Neuronal stem cell (in vitro differentiated cells): ENCODE results near the gene OLIG2.

ENCODE experiments used
- DNase-seq: peaks from one replicate; pipeline ENCODE4 v3.0.0-alpha.2; 2013; ENCODE audit warnings: low spot score
- H2AFZ ChIP-seq: one replicate; pipeline ENCODE4 v1.6.1; 2013; ENCODE audit warnings: mild to moderate bottlenecking, low read length, inconsistent platforms
- H2AK5ac ChIP-seq: 2 replicates; pipeline ENCODE4 v1.6.1; 2013; ENCODE audit warnings: low read depth, mild to moderate bottlenecking, inconsistent platforms, low read length, moderate library complexity, mixed read lengths
- H2BK120ac ChIP-seq: 2 replicates; pipeline ENCODE4 v1.6.1; 2013; ENCODE audit warnings: low read depth, mild to moderate bottlenecking, inconsistent platforms, low read length, moderate library complexity, mixed read lengths
- H2BK12ac ChIP-seq: one replicate; pipeline ENCODE4 v1.6.1; 2013; ENCODE audit warnings: low read length, inconsistent platforms
- H2BK15ac ChIP-seq: 2 replicates; pipeline ENCODE4 v1.6.1; 2013; ENCODE audit warnings: mild to moderate bottlenecking, low read length, inconsistent platforms, mixed read lengths
- H2BK5ac ChIP-seq: one replicate; pipeline ENCODE4 v1.6.1; 2013; ENCODE audit warnings: inconsistent platforms, mild to moderate bottlenecking, low read length, moderate library complexity
- H3K14ac ChIP-seq: one replicate; pipeline ENCODE4 v1.6.1; 2013; ENCODE audit warnings: low read length, inconsistent platforms
- H3K18ac ChIP-seq: 2 replicates; pipeline ENCODE4 v1.6.1; 2013; ENCODE audit warnings: low read length, inconsistent platforms
- H3K23ac ChIP-seq: 2 replicates; pipeline ENCODE4 v1.6.1; 2013; ENCODE audit warnings: low read depth, mild to moderate bottlenecking, mixed read lengths, low read length, inconsistent platforms; ENCODE audit not compliant: poor library complexity
- H3K27ac ChIP-seq: replicated peaks from 3 replicates; pipeline ENCODE4 v1.5.1; 2013; ENCODE audit warnings: low read length, inconsistent platforms
- H3K27me3 ChIP-seq, 3 experiments: 2 replicates each; pipeline ENCODE4 v1.6.1; 2013; ENCODE audit warnings: low read length in 3 of 3, mild to moderate bottlenecking in 2 of 3, inconsistent platforms in 1 of 3, low read depth in 1 of 3, mixed read lengths in 1 of 3, moderate library complexity in 1 of 3; ENCODE audit not compliant: control insufficient read depth in 3 of 3, insufficient read depth in 3 of 3
- H3K36me3 ChIP-seq, 2 donors: replicated peaks in 1 of 2; 2 replicates each; pipeline ENCODE4 v1.6.1; 2013; ENCODE audit warnings: low read length in 2 of 2; ENCODE audit not compliant: control insufficient read depth in 2 of 2, insufficient read depth in 2 of 2
- H3K4ac ChIP-seq: 2 replicates; pipeline ENCODE4 v1.6.1; 2013; ENCODE audit warnings: inconsistent platforms, mild to moderate bottlenecking, low read length, moderate library complexity
- H3K4me1 ChIP-seq, 2 donors: 1 replicate in 1 of 2; 2 replicates in 1 of 2; pipeline ENCODE4 v1.6.1; 2013; ENCODE audit warnings: low read length in 2 of 2, low read depth in 1 of 2; ENCODE audit not compliant: control insufficient read depth in 2 of 2, insufficient read depth in 1 of 2
- H3K4me2 ChIP-seq: one replicate; pipeline ENCODE4 v1.6.1; 2013; ENCODE audit warnings: mild to moderate bottlenecking, low read length, inconsistent platforms; ENCODE audit not compliant: insufficient read depth, poor library complexity, severe bottlenecking
- H3K4me3 ChIP-seq, 2 donors: 2 replicates each; pipeline ENCODE4 v1.5.1; 2013; ENCODE audit warnings: low read length in 2 of 2, mild to moderate bottlenecking in 2 of 2, inconsistent platforms in 1 of 2, moderate library complexity in 1 of 2
- H3K79me1 ChIP-seq: one replicate; pipeline ENCODE4 v1.6.1; 2013; ENCODE audit warnings: low read depth, mild to moderate bottlenecking, inconsistent platforms, low read length, moderate library complexity
- H3K9ac ChIP-seq: one replicate; pipeline ENCODE4 v1.6.1; 2013; ENCODE audit warnings: mild to moderate bottlenecking, low read depth, low read length, inconsistent platforms; ENCODE audit not compliant: poor library complexity
- H3K9me3 ChIP-seq, 2 donors: replicated peaks in 1 of 2; 2 replicates each; pipeline versions ENCODE3 to v1.6.1; 2013; ENCODE audit warnings: low read length in 2 of 2, mild to moderate bottlenecking in 2 of 2, inconsistent platforms in 1 of 2, low read depth in 1 of 2, mixed read lengths in 1 of 2, moderate library complexity in 1 of 2; ENCODE audit not compliant: control insufficient read depth in 2 of 2, insufficient read depth in 1 of 2
- H4K8ac ChIP-seq: one replicate; pipeline ENCODE4 v1.6.1; 2013; ENCODE audit warnings: low read depth, mild to moderate bottlenecking, inconsistent platforms, low read length, moderate library complexity
- H4K91ac ChIP-seq: one replicate; pipeline ENCODE4 v1.6.1; 2013; ENCODE audit warnings: low read length, low read depth, mild to moderate bottlenecking, inconsistent platforms; ENCODE audit not compliant: poor library complexity
- WGBS, 2 donors: extraction: QIAGEN DNeasy Blood & Tissue Kit; methylation state at CpG; one replicate each; pipeline ENCODE4 v1.1.7; 2013; ENCODE audit warnings: missing lambda C conversion rate in 2 of 2, mixed read lengths in 1 of 2; ENCODE audit not compliant: insufficient read length in 2 of 2, insufficient replicate concordance in 1 of 2; ENCODE audit errors: extremely low coverage in 2 of 2; 5-methylcytosine and 5-hydroxymethylcytosine counted together

OLIG2 gene

DNA sequence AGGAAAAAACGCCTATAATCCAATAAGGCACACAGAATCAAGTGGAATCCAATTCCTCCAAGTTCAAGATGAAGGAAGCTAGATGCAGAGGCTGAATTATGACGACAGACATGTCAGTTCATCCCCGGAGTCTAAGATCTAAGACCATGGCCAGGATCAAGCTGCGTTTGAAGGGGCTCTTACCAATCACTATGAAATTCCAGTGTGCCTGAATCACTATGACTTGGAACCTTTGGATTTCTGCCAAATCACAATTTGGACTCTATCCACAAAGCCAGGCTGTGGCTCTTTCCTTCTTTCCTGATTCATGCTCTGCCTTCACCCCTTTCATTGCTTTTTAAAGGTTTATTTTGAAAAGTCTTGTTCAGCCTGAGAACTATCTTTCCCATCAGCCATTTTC, 17.1 kb downstream of the OLIG2 start:
- Histone ChIP-seq H2BK12ac (no peak overlapping the region), H2AK5ac (no peak overlapping the region), H3K4ac (no peak overlapping the region), H2AFZ (no peak overlapping the region), H4K91ac (no peak overlapping the region), H3K27ac (no peak overlapping the region), H4K8ac (no peak overlapping the region), H3K4me3 (no peak overlapping the region), H3K23ac (no peak overlapping the region), H3K4me2 (no peak overlapping the region), H3K9me3 (no peaks in the 10 kb centered on the region), H3K36me3 (no peaks in the 10 kb centered on the region), H3K18ac (no peak overlapping the region), H3K9ac (no peak overlapping the region), H3K14ac (no peak overlapping the region), H3K79me1 (no peaks in the 10 kb centered on the region), H2BK120ac (no peak overlapping the region), H2BK15ac (no peak overlapping the region), H2BK5ac (no peak overlapping the region), H3K4me1 (no peaks in the 10 kb centered on the region), H3K27me3 (peaks cover 0 to 38% (median 2%) of the 10 kb centered on the region in 3 experiments)
- DNase-seq = no peak
- no CpG with 5 or more reads among the region's 4 CpGs for WGBS, 2 donors

DNA sequence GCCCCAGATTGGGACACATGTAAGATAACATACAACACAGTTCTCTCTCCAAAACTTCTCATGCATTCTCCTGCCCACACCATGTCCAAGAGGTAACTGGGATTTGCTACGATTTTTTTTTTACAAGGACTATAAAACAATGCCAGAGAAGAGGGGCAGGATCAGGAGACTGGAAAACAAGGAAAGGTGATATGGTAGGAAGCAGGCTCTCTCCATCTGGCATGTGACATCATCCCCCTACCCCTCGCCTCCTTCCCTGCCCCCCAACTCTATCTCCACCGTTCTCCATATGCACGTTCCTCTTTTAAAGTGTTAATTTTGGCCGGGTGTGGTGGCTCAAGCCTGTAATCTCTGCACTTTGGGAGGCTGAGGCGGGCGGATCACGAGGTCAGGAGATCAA, 20.7 kb downstream of the OLIG2 start:
- Histone ChIP-seq H2BK12ac (no peak overlapping the region), H3K27ac (no peak overlapping the region), H3K9me3 (no peaks in the 10 kb centered on the region), H2AK5ac (no peak overlapping the region), H2BK120ac (no peak overlapping the region), H3K4me1 (no peaks in the 10 kb centered on the region), H2BK15ac (no peak overlapping the region), H3K4me3 (no peak overlapping the region), H3K18ac (no peak overlapping the region), H3K14ac (no peak overlapping the region), H3K36me3 (no peaks in the 10 kb centered on the region), H3K79me1 (no peaks in the 10 kb centered on the region), H2AFZ (no peak overlapping the region), H3K4ac (no peak overlapping the region), H3K4me2 (no peak overlapping the region), H4K8ac (no peak overlapping the region), H3K9ac (no peak overlapping the region), H3K27me3 (peaks cover 0 to 23% (median 2%) of the 10 kb centered on the region in 3 experiments), H4K91ac (no peak overlapping the region), H2BK5ac (no peak overlapping the region), H3K23ac (no peak overlapping the region)
- no peak for DNase-seq
- no CpG with 5 or more reads among the region's 8 CpGs for WGBS, 2 donors

DNA sequence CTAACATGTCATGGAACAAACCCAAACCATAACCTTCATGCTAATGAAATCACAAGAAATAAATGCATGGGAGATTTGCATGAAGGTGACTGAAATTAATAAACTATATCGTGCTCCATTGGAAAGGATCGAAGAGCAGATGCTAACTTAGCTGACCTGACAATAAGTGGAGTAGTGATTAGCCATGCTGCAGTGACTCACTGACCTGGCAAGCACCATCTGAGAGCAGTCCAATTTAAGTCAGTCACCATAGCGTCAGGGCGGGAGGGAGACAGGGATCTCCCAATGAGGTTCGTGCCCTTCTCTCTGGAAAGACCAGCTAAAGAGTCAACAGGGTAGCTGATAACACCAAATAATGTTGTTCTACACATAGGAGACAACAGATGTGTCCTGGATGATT, 21.5 kb downstream of the OLIG2 start:
- no peak overlapping the region for H2BK120ac ChIP-seq
- H3K4me3 ChIP-seq = no peak overlapping the region
- H3K14ac ChIP-seq = no peak overlapping the region
- no peak overlapping the region for H4K8ac ChIP-seq
- H4K91ac ChIP-seq = no peak overlapping the region
- H3K9ac ChIP-seq = no peak overlapping the region
- DNase-seq = no peak
- no peak overlapping the region for H2BK15ac ChIP-seq
- no peak overlapping the region for H3K23ac ChIP-seq
- H3K4ac ChIP-seq = no peak overlapping the region
- H3K18ac ChIP-seq = no peak overlapping the region
- WGBS, 2 donors = no CpG with 5 or more reads among the region's 5 CpGs
- no peak overlapping the region for H2BK12ac ChIP-seq
- H3K27ac ChIP-seq = no peak overlapping the region
- no peaks in the 10 kb centered on the region for H3K9me3 ChIP-seq
- H2AK5ac ChIP-seq = no peak overlapping the region
- H2AFZ ChIP-seq = no peak overlapping the region
- peaks cover 0 to 19% (median 2%) of the 10 kb centered on the region in 3 experiments for H3K27me3 ChIP-seq
- no peak overlapping the region for H2BK5ac ChIP-seq
- H3K36me3 ChIP-seq = no peaks in the 10 kb centered on the region
- H3K79me1 ChIP-seq = no peaks in the 10 kb centered on the region
- no peaks in the 10 kb centered on the region for H3K4me1 ChIP-seq
- no peak overlapping the region for H3K4me2 ChIP-seq

DNA sequence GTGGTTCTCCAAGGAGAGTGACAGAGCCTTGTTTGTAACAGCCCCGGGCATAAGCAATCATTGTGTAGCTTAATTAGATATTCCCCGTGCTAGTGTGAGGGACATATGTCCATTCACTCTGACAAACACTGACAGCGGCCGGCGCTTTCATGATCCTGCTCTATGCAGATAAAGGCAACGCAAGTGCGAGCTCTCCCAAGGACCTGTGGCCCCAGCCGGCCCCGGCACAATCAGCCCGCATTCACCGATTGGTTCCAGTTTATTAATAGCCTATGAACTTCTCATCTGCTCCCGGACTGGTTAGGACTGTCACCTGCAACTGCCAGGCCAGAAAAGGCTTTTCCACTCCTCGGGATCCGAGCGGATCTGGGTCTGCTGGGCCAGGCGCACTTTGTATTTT, 26.2 kb downstream of the OLIG2 start:
- no peak overlapping the region for H3K4me2 ChIP-seq
- H3K9me3 ChIP-seq = no peaks in the 10 kb centered on the region
- no peak overlapping the region for H3K18ac ChIP-seq
- H3K4ac ChIP-seq = no peak overlapping the region
- no peak overlapping the region for H2BK5ac ChIP-seq
- no peaks in the 10 kb centered on the region for H3K79me1 ChIP-seq
- no peak overlapping the region for H2BK15ac ChIP-seq
- no peaks in the 10 kb centered on the region for H3K4me1 ChIP-seq
- no peaks in the 10 kb centered on the region for H3K36me3 ChIP-seq
- no peak for DNase-seq
- no peak overlapping the region for H4K91ac ChIP-seq
- no peak overlapping the region for H2AK5ac ChIP-seq
- H4K8ac ChIP-seq = no peak overlapping the region
- no CpG with 5 or more reads among the region's 16 CpGs for WGBS, 2 donors
- H3K23ac ChIP-seq = no peak overlapping the region
- no peak overlapping the region for H2AFZ ChIP-seq
- H3K4me3 ChIP-seq = no peak overlapping the region
- H2BK120ac ChIP-seq = no peak overlapping the region
- no peak overlapping the region for H3K27ac ChIP-seq
- no peak overlapping the region for H2BK12ac ChIP-seq
- H3K14ac ChIP-seq = no peak overlapping the region
- H3K9ac ChIP-seq = no peak overlapping the region
- H3K27me3 ChIP-seq = peaks cover 0 to 14% (median 0%) of the 10 kb centered on the region in 3 experiments
